Omental fat pad (tissue), 4 donors: ENCODE results near the gene GLI3. TPM values are rescaled to one million over a fixed set of nuclear protein-coding genes. Genes with fewer than 3 reads are reported as not detected.

Source experiments
- ATAC-seq: fragments of 150-250 bp; one replicate; pipeline ENCODE4 v1.9.1; 2016; ENCODE audit warnings: mild to moderate bottlenecking, moderate library complexity; ENCODE audit not compliant: low FRiP score
- DNase-seq: peaks from one replicate; pipeline ENCODE4 v3.0.0-alpha.2; 2019; ENCODE audit warnings: low spot score
- CTCF ChIP-seq, 3 donors: fragments of 450-650 bp; IDR thresholded peaks; one replicate each; pipeline ENCODE4 v1.5.1; 2016 to 2017; ENCODE audit warnings: antibody characterized with exemption in 3 of 3, mild to moderate bottlenecking in 3 of 3, moderate library complexity in 2 of 3
- total RNA-seq, 4 donors: library from RNA; depleted of rRNA; stranded (reverse); fragments of >200 nt; gene quantifications; one replicate each; pipeline ENCODE4 v1.1.0, GENCODE V29; 2016

GLI3 gene
- total RNA-seq, 4 donors from 2014 or later, result 10.0 to 19.2 (median 14.6) TPM

DNA sequence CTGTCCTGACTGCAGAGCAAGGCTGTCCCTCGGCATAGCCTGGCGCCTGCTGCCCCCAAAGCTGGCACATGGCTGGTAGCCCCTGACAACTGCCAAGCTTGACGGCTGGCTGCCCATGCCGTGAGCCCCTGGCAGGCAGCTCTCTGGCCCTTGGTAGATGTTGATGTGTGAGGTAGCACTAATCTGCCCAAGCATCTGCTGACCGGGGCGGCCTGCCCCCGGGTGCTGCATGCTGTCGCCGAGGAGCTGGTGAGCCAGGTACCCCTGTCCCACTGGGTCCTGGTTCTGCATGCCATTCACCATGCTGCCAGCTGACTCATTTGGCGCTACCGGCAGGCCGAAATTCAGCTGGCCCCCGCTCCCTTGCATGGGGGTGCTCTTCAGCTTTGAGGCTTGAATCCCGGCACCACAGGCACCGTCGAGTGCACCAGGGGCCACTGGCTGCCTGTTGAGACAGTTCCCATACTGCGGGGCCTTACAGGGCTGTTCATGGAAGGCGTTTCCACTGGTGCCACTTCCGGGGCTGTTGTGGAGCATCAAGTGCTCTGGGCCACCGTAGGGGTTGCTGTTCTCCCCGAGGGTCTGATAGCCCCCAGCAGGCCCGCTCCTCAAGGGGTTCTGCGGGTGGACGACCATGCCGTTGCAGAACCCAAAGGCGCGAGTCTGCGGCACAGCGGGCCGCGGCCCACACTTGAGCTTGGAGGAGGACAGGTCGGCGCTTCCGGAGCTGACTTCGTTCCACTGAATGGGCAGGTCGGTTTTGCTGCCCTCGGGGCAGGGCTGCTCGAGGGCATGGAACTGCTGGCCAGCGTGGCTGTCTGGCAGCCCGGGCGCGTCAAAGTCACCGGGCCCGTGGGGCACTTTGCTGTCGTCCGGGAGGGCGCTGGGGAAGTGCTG, 271.9 kb downstream of the GLI3 start:
- DNase-seq (no peak), ATAC-seq (no peak)
- TF ChIP-seq CTCF (IDR thresholded peaks at IDR 0.05), result no peak

DNA sequence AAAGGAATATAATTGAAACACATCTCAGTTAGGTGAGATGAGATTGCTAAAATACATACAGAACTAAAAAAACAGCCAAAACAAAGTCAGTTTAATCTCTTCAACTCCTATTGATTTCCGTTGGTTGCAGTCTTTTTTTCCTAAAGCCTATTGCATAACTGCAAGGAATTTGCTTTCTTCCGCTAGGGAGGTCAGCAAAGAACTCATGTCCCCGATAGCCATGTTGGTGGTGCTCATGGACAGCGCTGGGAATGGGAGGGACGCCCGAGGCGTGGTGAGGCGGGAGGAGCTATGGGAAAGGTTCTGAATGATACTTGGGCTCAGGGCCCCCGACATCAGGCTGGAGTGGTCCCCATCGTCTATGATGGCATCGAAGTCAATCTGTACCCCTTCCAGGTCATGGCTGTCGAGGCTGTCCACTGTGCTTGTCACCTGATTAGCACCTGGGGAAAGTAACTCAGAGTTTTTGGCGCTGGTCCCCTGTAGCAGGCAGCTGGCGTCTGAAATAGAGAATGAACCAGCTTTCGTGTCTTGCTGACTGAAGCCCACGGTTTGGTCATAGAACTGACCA, 272.7 kb downstream of the GLI3 start:
- ATAC-seq (no peak), DNase-seq (no peak)
- TF ChIP-seq CTCF (IDR thresholded peaks at IDR 0.05), result no peak

DNA sequence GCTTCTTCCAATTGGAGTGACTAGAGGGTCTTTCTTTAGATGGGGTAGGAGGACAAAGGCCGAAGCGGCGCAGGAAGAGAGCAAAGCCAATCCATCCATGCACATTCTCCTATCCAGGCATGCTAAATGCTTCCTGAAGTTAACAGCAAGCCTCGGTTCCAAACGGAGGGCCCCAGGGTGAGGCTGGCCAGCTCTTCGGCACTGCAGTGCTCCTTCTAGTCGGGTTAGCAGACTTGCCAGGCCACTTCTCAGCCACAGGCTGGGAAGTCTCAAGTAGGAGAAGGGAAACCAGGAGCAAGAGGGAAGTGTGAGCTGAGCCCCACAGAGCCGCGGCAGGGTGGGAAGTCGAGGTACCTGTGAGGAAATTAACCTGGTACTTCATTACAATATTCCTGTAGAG, 280.3 kb downstream of the GLI3 start:
- DNase-seq (no peak), ATAC-seq (no peak)
- TF ChIP-seq CTCF (IDR thresholded peaks at IDR 0.05), result no peak

- DNase-seq, result peak; percentile 75
- ATAC-seq, result peak; percentile 95
- TF ChIP-seq CTCF (IDR thresholded peaks at IDR 0.05), result no peak
Measured at GRCh38 chr7:41955893-41956675, 280.9 kb downstream of the GLI3 start.

DNA sequence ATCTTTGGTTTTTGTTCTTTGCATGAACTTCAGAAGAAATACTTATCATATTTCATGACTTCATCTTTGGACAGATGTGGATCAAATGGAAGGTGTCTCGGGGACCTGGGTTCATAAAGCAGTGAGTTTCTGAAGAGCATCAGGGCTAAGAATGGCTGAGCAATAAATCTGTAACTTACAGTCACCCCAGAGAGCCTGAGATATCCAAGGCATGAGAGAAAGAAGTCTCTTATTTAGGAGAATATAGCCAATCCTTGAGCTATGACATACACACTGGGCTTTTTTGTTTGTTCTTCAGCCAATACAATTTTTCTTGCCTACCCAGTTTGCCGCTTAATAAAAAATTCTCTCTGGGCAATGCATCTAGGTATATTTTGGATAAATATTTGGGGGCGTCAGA, 281.6 kb downstream of the GLI3 start:
- no peak for TF ChIP-seq CTCF (IDR thresholded peaks at IDR 0.05)
- DNase-seq, result no peak
- peak; percentile 38 for ATAC-seq

GRCh38 chr7:41954976-41955375, 282.0 kb downstream of the GLI3 start:
- DNase-seq, result no peak
- no peak for TF ChIP-seq CTCF (IDR thresholded peaks at IDR 0.05)
- no peak for ATAC-seq
